IMR-90 (cell line): ENCODE results near the gene TMEM259.
A peak's percentile ranks its signal among the peaks of the same experiment; 100 is the strongest.

Experiments
- CEBPB ChIP-seq: IDR thresholded peaks from 2 replicates; pipeline ENCODE4 v1.6.1; 2012; ENCODE audit warnings: low read depth, low read length, improper control_type of control experiment
- CTCF ChIP-seq: conservative IDR thresholded peaks from 2 replicates; pipeline ENCODE4 v1.5.1; 2012; ENCODE audit warnings: mild to moderate bottlenecking, low read depth, low read length, improper control_type of control experiment
- FOS ChIP-seq: fragments of 150-350 bp; IDR thresholded peaks from 2 replicates; pipeline ENCODE4 v1.6.1; 2016; ENCODE audit warnings: low read depth, low read length
- MAFK ChIP-seq: IDR thresholded peaks from 2 replicates; pipeline ENCODE4 v1.6.1; 2012; ENCODE audit warnings: low read depth, low read length, improper control_type of control experiment
- MXI1 ChIP-seq: IDR thresholded peaks from 2 replicates; pipeline ENCODE4 v1.6.1; 2012; ENCODE audit warnings: low read depth, mild to moderate bottlenecking, low read length, moderate library complexity, borderline replicate concordance
- POLR2A ChIP-seq: IDR thresholded peaks from 2 replicates; pipeline ENCODE4 v1.6.1; 2012; ENCODE audit warnings: mild to moderate bottlenecking, low read depth, low read length
- RCOR1 ChIP-seq: IDR thresholded peaks from 2 replicates; pipeline ENCODE4 v1.6.1; 2012; ENCODE audit warnings: mild to moderate bottlenecking, low read length, improper control_type of control experiment; ENCODE audit not compliant: insufficient replicate concordance
- SMC3 ChIP-seq: fragments of 150-350 bp; IDR thresholded peaks from 2 replicates; pipeline ENCODE4 v1.6.1; 2016; ENCODE audit warnings: low read depth, mild to moderate bottlenecking, antibody characterized with exemption, low read length, moderate library complexity
- USF2 ChIP-seq: fragments of 150-350 bp; IDR thresholded peaks from 2 replicates; pipeline ENCODE4 v1.6.1; 2017; ENCODE audit warnings: mild to moderate bottlenecking, antibody characterized with exemption, low read length, low read depth

GRCh38 chr19:1009041-1009980 is 11.6 kb downstream of the TMEM259 start:
- TF ChIP-seq POLR2A (no peak), CTCF (0 out of 2 replicates have a peak, but pooled peaks have one; percentile 3), MAFK (no peak), SMC3 (0 out of 2 replicates have a peak, but pooled peaks have one; percentile 8), FOS (no peak), CEBPB (peak; percentile 35; the same call in 1 of the 2 replicates), MXI1 (0 out of 2 replicates have a peak, but pooled peaks have one; percentile 33), RCOR1 (peak; percentile 38), USF2 (no peak)
